ENCODE data around the gene CACNA2D2. TPM values are rescaled to one million over a fixed set of nuclear protein-coding genes. Genes with fewer than 3 reads are reported as not detected.

Gene CACNA2D2
- total and polyA plus RNA-seq, 2 of the 13 experiments (the other 11 are each of a cell fraction or from before 2014, with no cell fraction given) = not detected

DNA sequence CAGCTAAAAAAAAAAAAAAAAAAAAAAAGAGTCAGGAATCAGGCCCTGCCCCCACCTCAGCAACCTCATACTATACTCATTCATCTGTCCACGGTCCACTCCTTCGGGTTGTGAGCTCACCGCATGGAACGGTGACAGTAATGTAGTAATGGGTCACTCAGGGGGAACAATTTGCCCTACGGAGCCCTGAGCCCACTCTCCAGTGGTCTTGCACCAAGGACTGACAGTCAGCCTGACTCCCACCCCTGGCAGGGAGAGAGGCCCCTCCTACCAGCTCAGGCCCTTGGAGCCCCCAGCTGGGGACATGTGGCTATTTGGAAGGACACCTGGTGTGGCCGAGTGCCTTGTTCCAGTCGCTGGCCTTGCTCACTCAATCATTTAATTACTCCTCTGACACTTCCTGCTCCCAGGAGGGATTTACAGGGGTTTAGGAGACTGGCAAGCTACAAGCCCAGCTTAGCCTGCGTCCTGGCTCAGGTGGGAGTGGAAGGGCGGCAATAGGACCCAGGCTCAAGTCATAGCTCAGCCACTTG is 19.9 kb upstream of the CACNA2D2 start (continued):
- TF ChIP-seq, protein P1, sequence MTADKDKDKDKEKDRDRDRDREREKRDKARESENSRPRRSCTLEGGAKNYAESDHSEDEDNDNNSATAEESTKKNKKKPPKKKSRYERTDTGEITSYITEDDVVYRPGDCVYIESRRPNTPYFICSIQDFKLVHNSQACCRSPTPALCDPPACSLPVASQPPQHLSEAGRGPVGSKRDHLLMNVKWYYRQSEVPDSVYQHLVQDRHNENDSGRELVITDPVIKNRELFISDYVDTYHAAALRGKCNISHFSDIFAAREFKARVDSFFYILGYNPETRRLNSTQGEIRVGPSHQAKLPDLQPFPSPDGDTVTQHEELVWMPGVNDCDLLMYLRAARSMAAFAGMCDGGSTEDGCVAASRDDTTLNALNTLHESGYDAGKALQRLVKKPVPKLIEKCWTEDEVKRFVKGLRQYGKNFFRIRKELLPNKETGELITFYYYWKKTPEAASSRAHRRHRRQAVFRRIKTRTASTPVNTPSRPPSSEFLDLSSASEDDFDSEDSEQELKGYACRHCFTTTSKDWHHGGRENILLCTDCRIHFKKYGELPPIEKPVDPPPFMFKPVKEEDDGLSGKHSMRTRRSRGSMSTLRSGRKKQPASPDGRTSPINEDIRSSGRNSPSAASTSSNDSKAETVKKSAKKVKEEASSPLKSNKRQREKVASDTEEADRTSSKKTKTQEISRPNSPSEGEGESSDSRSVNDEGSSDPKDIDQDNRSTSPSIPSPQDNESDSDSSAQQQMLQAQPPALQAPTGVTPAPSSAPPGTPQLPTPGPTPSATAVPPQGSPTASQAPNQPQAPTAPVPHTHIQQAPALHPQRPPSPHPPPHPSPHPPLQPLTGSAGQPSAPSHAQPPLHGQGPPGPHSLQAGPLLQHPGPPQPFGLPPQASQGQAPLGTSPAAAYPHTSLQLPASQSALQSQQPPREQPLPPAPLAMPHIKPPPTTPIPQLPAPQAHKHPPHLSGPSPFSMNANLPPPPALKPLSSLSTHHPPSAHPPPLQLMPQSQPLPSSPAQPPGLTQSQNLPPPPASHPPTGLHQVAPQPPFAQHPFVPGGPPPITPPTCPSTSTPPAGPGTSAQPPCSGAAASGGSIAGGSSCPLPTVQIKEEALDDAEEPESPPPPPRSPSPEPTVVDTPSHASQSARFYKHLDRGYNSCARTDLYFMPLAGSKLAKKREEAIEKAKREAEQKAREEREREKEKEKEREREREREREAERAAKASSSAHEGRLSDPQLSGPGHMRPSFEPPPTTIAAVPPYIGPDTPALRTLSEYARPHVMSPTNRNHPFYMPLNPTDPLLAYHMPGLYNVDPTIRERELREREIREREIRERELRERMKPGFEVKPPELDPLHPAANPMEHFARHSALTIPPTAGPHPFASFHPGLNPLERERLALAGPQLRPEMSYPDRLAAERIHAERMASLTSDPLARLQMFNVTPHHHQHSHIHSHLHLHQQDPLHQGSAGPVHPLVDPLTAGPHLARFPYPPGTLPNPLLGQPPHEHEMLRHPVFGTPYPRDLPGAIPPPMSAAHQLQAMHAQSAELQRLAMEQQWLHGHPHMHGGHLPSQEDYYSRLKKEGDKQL (CRISPR knock-in tag; IDR thresholded peaks at IDR 0.05; ENCODE audit: low read depth) = no peak
- TF ChIP-seq ZEB1 (IDR thresholded peaks at IDR 0.05; ENCODE audit: insufficient replicate concordance, low read depth) (no peak), TMF1 (CRISPR knock-in tag; IDR thresholded peaks at IDR 0.05; ENCODE audit: low read depth) (no peak), ATF7 (IDR thresholded peaks at IDR 0.05) (no peak), ATF7 (CRISPR knock-in tag; IDR thresholded peaks at IDR 0.05) (no peak)
- TF ChIP-seq, protein P2, sequence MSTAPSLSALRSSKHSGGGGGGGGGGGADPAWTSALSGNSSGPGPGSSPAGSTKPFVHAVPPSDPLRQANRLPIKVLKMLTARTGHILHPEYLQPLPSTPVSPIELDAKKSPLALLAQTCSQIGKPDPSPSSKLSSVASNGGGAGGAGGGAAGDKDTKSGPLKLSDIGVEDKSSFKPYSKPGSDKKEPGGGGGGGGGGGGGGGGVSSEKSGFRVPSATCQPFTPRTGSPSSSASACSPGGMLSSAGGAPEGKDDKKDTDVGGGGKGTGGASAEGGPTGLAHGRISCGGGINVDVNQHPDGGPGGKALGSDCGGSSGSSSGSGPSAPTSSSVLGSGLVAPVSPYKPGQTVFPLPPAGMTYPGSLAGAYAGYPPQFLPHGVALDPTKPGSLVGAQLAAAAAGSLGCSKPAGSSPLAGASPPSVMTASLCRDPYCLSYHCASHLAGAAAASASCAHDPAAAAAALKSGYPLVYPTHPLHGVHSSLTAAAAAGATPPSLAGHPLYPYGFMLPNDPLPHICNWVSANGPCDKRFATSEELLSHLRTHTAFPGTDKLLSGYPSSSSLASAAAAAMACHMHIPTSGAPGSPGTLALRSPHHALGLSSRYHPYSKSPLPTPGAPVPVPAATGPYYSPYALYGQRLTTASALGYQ (CRISPR knock-in tag; IDR thresholded peaks at IDR 0.05) = no peak

Measured in HepG2 (cell line).